IPS-NIHi11 (cell line): ENCODE measurements around the gene TOMM20L.
A peak's percentile ranks its signal among the peaks of the same experiment; 100 is the strongest.

Source experiments
- DNase-seq: peaks from one replicate; pipeline ENCODE4 v3.0.0; 2012; ENCODE audit warnings: mixed read lengths, low spot score

Gene TOMM20L

DNA sequence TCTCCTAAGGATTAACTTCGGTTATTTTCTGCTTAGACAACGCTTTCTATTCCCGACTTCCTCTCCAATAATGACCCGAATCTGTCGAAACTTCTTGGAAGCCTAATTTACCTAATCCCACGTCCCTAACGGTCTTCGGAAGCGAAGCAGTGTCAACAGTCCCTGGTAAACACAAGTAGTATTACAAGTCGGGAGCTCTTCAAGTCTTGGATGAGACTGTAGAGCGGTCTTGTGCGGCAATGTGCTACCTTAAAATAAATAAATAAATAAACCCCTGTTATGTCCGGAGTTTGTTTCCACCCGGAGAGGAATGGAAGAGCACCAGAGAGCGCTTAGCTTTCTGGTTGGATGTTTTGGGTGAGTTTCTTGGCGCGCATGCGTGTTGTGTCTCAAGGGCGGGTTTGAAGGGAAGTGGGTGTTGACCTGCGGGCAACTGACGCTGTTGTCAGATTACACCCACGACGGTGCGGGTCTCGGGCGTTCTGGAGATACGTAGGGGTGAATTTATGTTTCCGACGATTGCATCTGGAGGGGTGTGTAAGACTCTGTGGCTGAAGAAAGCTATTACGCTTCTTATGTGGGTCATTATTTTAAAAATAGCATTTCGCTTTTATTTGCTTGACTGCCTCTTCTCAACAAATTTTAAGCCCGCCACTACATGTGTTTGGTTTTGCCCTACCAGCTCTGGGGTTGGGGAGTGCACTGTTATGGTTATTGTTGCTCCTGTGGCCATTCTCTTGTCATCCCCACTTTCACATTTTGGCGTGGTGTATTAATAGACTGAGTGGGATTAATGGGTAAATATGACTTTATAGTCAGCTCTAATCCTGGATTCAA is 31.8 kb downstream of the TOMM20L start, which contains the start of the genes KIAA0586 and TIMM9:
Gene KIAA0586 (plus strand): TSS at position 439 of the 837 bp plus-strand sequence. CDS start 546 bp downstream, outside the sequence.
Gene TIMM9 (minus strand): TSS at position 251 of the 837 bp plus-strand sequence. CDS start 15,586 bp downstream, outside the sequence.
- peak; percentile 96 for DNase-seq

- DNase-seq = peak; percentile 40
These were observed 32.5 kb downstream of the TOMM20L start for GRCh38 chr14:58428118-58428683.

GRCh38 chr14:58430156-58430555 is 34.4 kb downstream of the TOMM20L start:
- DNase-seq = no peak

DNA sequence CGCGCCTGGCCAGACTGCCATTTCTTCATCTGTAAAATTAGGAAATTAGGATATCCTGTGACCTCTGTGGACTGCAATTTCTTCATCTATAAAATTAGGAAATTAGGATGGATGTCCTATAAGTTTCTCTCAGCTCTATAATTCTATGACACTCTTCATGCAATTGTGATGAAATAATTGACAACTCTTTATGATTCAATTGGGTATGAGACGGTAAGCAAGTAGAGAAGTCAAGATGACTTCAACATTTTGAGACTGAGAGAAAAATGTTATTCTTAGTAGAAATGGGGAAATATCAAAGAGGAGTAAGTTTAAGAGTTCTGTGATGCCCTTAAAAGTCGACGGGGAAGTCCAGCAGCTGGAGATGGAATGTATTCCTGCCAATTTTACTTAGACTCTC is 43.7 kb downstream of the TOMM20L start:
- DNase-seq = no peak

DNA sequence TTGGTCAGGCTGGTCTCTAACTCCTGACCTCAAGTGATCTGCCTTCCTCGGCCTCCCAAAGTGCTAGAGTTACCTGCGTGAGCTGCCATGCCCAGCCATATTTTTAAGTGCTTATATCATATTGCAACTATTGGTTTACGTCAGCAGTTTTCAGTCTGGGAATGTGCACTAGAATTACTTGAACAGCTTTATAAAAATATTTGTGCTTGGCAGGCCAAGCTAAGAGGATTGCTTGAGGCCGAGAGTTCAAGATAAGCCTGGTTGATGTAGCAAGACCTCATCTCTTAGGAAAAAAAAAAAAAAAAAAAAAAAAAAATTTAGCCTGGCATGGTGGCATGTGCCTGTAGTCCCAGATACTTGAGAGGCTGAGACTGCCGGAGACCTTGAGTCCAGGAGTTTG is 48.9 kb downstream of the TOMM20L start:
- no peak for DNase-seq

DNA sequence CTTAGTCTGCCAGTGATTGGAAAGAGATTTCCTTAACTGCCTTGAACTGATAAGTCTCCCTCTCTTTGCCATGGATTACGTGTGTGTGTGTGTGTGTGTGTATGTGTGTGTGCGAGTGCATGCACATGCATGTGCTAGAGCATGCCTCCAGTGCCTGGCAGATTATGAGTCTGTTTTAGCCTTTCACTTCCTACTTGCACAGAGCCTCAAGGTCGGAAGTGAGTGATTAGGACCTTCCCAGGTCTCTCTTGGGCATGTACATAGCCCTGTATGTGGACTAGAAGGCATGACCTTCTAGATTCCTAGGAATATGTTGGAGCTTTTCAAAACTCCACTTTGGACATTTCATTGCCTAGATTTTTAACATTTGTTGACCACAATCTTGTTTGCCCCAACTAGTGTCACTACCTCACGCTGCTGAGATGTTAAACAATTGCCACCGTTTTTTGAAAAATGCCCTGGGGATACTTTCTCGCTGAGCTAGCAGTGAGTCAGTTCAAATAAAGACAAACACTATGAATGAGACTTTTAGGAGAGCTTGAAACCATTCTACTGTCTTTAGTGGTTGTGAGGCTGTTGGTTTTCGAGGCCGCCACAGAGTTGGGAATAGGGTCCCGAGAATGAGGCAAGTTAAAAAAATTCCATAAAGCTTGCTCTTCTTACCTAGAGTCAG is 60.0 kb downstream of the TOMM20L start:
- DNase-seq = no peak
